ENCODE measurements around the gene ANKLE1.

DNA sequence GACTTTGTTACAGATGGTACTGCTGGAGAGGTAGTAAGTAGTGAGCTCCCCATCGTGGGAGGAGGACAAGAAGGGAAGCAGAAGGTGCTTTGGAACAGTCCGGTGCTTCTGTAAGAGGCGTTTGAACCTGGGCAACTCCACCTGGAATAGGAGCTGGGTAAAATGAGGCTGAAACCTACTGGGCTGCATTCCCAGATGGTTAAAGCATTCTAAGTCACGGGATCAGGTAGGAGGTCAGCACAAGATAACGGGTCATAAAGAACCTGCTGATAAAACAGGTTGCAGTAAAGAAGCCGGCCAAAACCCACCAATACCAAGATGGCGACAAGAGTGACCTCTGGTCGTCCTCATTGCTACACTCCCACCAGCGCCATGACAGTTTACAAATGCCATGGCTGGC lies 5.1 kb downstream of the ANKLE1 start:
- TF ChIP-seq, protein P1, sequence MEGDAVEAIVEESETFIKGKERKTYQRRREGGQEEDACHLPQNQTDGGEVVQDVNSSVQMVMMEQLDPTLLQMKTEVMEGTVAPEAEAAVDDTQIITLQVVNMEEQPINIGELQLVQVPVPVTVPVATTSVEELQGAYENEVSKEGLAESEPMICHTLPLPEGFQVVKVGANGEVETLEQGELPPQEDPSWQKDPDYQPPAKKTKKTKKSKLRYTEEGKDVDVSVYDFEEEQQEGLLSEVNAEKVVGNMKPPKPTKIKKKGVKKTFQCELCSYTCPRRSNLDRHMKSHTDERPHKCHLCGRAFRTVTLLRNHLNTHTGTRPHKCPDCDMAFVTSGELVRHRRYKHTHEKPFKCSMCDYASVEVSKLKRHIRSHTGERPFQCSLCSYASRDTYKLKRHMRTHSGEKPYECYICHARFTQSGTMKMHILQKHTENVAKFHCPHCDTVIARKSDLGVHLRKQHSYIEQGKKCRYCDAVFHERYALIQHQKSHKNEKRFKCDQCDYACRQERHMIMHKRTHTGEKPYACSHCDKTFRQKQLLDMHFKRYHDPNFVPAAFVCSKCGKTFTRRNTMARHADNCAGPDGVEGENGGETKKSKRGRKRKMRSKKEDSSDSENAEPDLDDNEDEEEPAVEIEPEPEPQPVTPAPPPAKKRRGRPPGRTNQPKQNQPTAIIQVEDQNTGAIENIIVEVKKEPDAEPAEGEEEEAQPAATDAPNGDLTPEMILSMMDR (IDR thresholded peaks at IDR 0.05; ENCODE audit: low read depth, low read length, poor library complexity, severe bottlenecking) = no peak
- no peak for TF ChIP-seq EZH2phosphoT487 (IDR thresholded peaks at IDR 0.05; ENCODE audit: borderline replicate concordance, low read length)
